K562 (cell line): ENCODE results near the gene GOLGA8A.

ENCODE experiments used
- CTBP1 ChIP-seq: fragments of 450-650 bp; IDR thresholded peaks from 2 replicates; pipeline ENCODE4 v1.6.1; 2016; ENCODE audit warnings: borderline replicate concordance
- CTCF ChIP-seq, 3 experiments: IDR thresholded peaks in 2 of 3; conservative IDR thresholded peaks in 1 of 3; 2 replicates each; pipeline ENCODE4 v1.5.1; 2011 to 2012; ENCODE audit warnings: low read length in 3 of 3, mild to moderate bottlenecking in 3 of 3, control low read depth in 2 of 3, improper control_type of control experiment in 1 of 3, inconsistent platforms in 1 of 3, low read depth in 1 of 3, mixed read lengths in 1 of 3, moderate library complexity in 1 of 3; ENCODE audit not compliant: insufficient read depth in 2 of 3
- EZH2 ChIP-seq: IDR thresholded peaks from 2 replicates; pipeline ENCODE4 v1.6.1; 2012; ENCODE audit warnings: low read depth, mild to moderate bottlenecking, inconsistent platforms, low read length, borderline replicate concordance
- HDAC6 ChIP-seq: IDR thresholded peaks from 2 replicates; pipeline ENCODE4 v1.6.1; 2012; ENCODE audit warnings: low read depth, mild to moderate bottlenecking, control low read depth, inconsistent platforms, low read length, moderate library complexity
- HOMEZ ChIP-seq: fragments of 250-450 bp; sonication (Bioruptor Pico); IDR thresholded peaks from 2 replicates; pipeline ENCODE4 v1.4.0; 2020; ENCODE audit warnings: mild to moderate bottlenecking, moderate library complexity
- MEIS2 ChIP-seq: fragments of 450-650 bp; IDR thresholded peaks from 2 replicates; pipeline ENCODE4 v1.6.1; 2014; ENCODE audit warnings: mild to moderate bottlenecking; ENCODE audit not compliant: partially characterized antibody
- NCOA2 ChIP-seq, 2 experiments: fragments of 450-650 bp; IDR thresholded peaks; 2 replicates each; pipeline ENCODE4 v1.6.1; 2018; ENCODE audit warnings: mild to moderate bottlenecking in 2 of 2, moderate library complexity in 1 of 2; ENCODE audit not compliant: partially characterized antibody in 2 of 2
- POLR2A ChIP-seq: fragments of 450-650 bp; conservative IDR thresholded peaks from 2 replicates; pipeline ENCODE4 v1.6.1; 2016
- RFX1 ChIP-seq: fragments of 450-650 bp; IDR thresholded peaks from 2 replicates; pipeline ENCODE4 v1.6.1; 2016; ENCODE audit warnings: mild to moderate bottlenecking, moderate library complexity
- SIN3A ChIP-seq, 2 experiments: fragments of 150-350 bp in 1 of 2; IDR thresholded peaks; 2 replicates each; pipeline ENCODE4 v1.6.1; 2011 to 2016; ENCODE audit warnings: borderline replicate concordance in 2 of 2, low read depth in 2 of 2, low read length in 2 of 2, mild to moderate bottlenecking in 2 of 2, moderate library complexity in 2 of 2; ENCODE audit not compliant: control insufficient read depth in 1 of 2
- SMARCC2 ChIP-seq: fragments of 450-650 bp; IDR thresholded peaks from 2 replicates; pipeline ENCODE4 v1.6.1; 2017; ENCODE audit warnings: antibody characterized with exemption, moderate library complexity, mild to moderate bottlenecking, low read depth
- ZNF24 ChIP-seq: fragments of 450-650 bp; IDR thresholded peaks from 2 replicates; pipeline ENCODE4 v1.6.1; 2016
- ZNF655 ChIP-seq: fragments of 250-450 bp; sonication (Bioruptor Pico); IDR thresholded peaks from 2 replicates; pipeline ENCODE4 v1.5.0; 2021
- ZNF766 ChIP-seq: fragments of 200-800 bp; sonication (Bioruptor generic); conservative IDR thresholded peaks from 2 replicates; pipeline ENCODE4 v1.6.1; 2016; ENCODE audit warnings: missing genetic modification characterization, missing compliant biosample characterization

- TF ChIP-seq SIN3A (IDR thresholded peaks at IDR 0.05; ENCODE audit: borderline replicate concordance in 2 of 2, control insufficient read depth in 1 of 2, low read depth in 2 of 2, low read length in 2 of 2), result no peak
- no peak for TF ChIP-seq SMARCC2
- TF ChIP-seq NCOA2 (IDR thresholded peaks at IDR 0.05; ENCODE audit: partially characterized antibody in 2 of 2), result no peak
- TF ChIP-seq MEIS2, result no peak
- TF ChIP-seq POLR2A, result no peak
- TF ChIP-seq CTCF (IDR thresholded peaks at IDR 0.05 in 2 of 3, conservative IDR thresholded peaks at IDR 0.05 in 1 of 3; ENCODE audit: insufficient read depth in 2 of 3, low read depth in 1 of 3, low read length in 3 of 3), result no peak
- TF ChIP-seq CTBP1, result no peak
- TF ChIP-seq ZNF655, result no peak
- no peak for TF ChIP-seq EZH2
- no peak for TF ChIP-seq ZNF24
- TF ChIP-seq HDAC6, result no peak
- TF ChIP-seq RFX1, result no peak
- no peak for TF ChIP-seq ZNF766 (CRISPR knock-in tag)
- TF ChIP-seq HOMEZ (CRISPR knock-in tag), result no peak
Measured at GRCh38 chr15:34461730-34462129, 24.1 kb upstream of the GOLGA8A start.
